Measurements from ENCODE around the gene AKR1B15.

The AKR1B15 gene

GRCh38 chr7:134618756-134619530 lies 70.0 kb downstream of the AKR1B15 start:
- in situ Hi-C loops (cut with MboI; ENCODE audit: low pct_unique_long_range_greater_than_20kb, low sequenced_read_pairs, unreplicated experiment) = loop anchor here (10.0 kb wide), 1 partner anchor 184 kb away; no protein-coding TSS in a partner anchor
- DNase-seq (ENCODE audit: low spot score) = no peak
- TF ChIP-seq CTCF (IDR thresholded peaks at IDR 0.05; ENCODE audit: extremely low read depth, insufficient read depth, missing control alignments) = no peak

GRCh38 chr7:134619627-134620331 lies 70.9 kb downstream of the AKR1B15 start:
- no peak for DNase-seq (ENCODE audit: low spot score)
- TF ChIP-seq CTCF (IDR thresholded peaks at IDR 0.05; ENCODE audit: extremely low read depth, insufficient read depth, missing control alignments) = no peak
- in situ Hi-C loops (cut with MboI; ENCODE audit: low pct_unique_long_range_greater_than_20kb, low sequenced_read_pairs, unreplicated experiment) = loop anchor here (10.0 kb wide), 1 partner anchor 185 kb away; no protein-coding TSS in a partner anchor

DNA sequence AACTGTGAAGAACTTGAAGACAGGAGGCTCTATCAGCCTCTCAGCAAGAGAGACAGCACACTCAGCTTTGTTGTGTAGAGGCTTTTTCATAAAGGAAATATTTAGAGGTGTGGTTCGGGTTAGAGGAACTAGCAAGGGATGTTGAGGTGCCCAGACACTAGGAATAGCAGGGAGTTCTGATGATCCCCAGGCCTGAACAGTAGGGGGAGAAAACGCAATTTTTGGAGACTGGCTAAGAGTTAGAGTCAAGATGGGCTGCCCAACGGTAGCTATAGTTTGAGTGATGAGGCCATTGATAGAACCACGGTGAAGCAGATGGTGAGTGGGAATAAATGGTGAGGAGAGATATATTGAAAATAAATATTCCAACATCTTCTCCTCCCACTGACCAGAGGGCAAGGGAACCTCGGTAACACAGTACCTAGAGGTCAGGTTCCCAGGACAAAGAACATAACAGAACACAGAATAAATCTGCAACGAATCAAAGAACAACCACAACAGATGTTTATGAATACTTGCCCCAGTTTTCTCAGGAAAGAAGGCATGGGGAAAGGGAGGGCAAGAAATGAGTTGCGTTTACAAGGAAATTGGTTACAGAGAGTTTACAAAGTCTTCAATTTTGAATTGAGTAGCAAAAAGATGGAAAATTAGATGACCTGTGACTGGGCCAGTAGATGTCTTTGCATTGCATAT lies 73.5 kb downstream of the AKR1B15 start:
- no peak for TF ChIP-seq CTCF (IDR thresholded peaks at IDR 0.05; ENCODE audit: extremely low read depth, insufficient read depth, missing control alignments)
- in situ Hi-C loops (cut with MboI; ENCODE audit: low pct_unique_long_range_greater_than_20kb, low sequenced_read_pairs, unreplicated experiment) = no loop called here

DNA sequence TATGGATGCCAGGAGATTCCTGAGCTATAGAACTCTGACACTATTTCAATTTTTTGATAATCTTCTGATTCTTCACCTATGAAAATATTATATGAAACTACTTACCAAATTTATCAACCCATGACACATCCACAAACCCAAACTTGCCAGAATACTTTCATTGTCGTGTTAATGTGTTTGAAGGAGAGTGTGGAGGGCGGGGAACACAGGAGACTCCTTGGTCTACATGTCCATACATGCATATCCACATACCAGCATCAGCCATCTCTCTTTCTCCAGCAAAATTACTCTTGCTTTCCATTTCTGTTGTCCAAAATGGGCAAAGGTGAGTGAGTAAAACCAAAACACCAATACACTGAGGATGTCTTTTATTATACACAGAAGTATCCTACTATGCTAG lies 74.3 kb downstream of the AKR1B15 start:
- no peak for DNase-seq (ENCODE audit: low spot score)
- no peak for TF ChIP-seq CTCF (IDR thresholded peaks at IDR 0.05; ENCODE audit: extremely low read depth, insufficient read depth, missing control alignments)
- in situ Hi-C loops (cut with MboI; ENCODE audit: low pct_unique_long_range_greater_than_20kb, low sequenced_read_pairs, unreplicated experiment) = no loop called here

More for the DNA sequence above, 73.5 kb downstream of the AKR1B15 start:
- no peak for DNase-seq (ENCODE audit: low spot score)

DNA sequence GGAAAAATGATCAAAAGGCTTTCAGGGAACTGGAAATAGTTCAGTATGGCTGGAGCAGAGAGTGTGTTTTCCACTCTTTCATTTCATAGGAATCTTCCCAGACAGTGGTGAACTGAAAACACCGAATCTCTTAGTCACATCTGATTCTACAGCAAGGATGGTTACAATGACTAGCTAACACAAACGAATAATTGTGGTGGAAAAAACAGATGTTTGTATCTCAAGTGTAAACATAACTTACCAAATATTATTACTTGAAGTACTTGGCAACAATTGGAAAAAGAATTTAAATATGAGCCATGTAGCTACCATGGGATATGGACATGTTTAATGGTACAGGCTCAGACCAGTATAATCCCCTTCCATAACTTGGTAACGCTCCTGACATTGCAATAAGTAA lies 76.6 kb downstream of the AKR1B15 start:
- no peak for TF ChIP-seq CTCF (IDR thresholded peaks at IDR 0.05; ENCODE audit: extremely low read depth, insufficient read depth, missing control alignments)
- in situ Hi-C loops (cut with MboI; ENCODE audit: low pct_unique_long_range_greater_than_20kb, low sequenced_read_pairs, unreplicated experiment) = no loop called here
- DNase-seq (ENCODE audit: low spot score) = no peak

- in situ Hi-C loops (cut with MboI; ENCODE audit: low pct_unique_long_range_greater_than_20kb, low sequenced_read_pairs, unreplicated experiment) = no loop called here
- TF ChIP-seq CTCF (IDR thresholded peaks at IDR 0.05; ENCODE audit: extremely low read depth, insufficient read depth, missing control alignments) = no peak
- DNase-seq (ENCODE audit: low spot score) = no peak
Observed at GRCh38 chr7:134627109-134627774, 78.3 kb downstream of the AKR1B15 start.
